ENCODE measurements around the gene KIDINS220.

KIDINS220 gene

DNA sequence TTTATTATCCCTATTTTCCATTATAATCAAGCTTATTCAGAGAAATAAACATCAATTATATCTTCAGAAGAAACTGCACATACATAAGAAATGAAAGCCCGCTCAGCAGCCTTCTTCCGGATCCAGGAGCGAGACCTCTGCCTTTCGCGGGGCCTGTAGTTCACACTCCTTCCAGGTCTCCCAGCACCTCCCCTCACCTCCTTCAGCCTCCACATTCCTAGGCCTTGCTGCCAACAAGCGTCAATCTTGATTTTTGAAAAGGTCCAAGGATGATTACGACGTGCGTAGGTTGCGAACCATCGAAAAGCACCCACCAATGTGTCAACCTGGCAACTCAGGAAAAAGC is 355 bp upstream of the KIDINS220 start:
- Histone ChIP-seq H3K4me3 (ENCODE audit: low read depth in 1 of 2, low read length in 2 of 2) (peak overlapping the region; percentile 57 to 95), H3K27me3 (ENCODE audit: control insufficient read depth in 1 of 2, insufficient read depth in 2 of 2, low read length in 2 of 2) (no peaks in the 10 kb centered on the region), H3K4me1 (ENCODE audit: control insufficient read depth in 1 of 2, insufficient read depth in 2 of 2, low read length in 2 of 2) (peaks cover 15 to 21% of the 10 kb centered on the region in 2 donors), H3K9ac (ENCODE audit: low read depth in 1 of 2, low read length in 2 of 2) (peak overlapping the region in 1 of 2 donors; percentile 18), H3K36me3 (ENCODE audit: control insufficient read depth in 1 of 2, insufficient read depth in 2 of 2, low read length in 2 of 2) (no peaks in the 10 kb centered on the region), H3K27ac (ENCODE audit: low read depth, low read length) (no peak overlapping the region), H3K9me3 (ENCODE audit: control insufficient read depth in 1 of 2, low read length in 2 of 2) (no peaks in the 10 kb centered on the region)

DNA sequence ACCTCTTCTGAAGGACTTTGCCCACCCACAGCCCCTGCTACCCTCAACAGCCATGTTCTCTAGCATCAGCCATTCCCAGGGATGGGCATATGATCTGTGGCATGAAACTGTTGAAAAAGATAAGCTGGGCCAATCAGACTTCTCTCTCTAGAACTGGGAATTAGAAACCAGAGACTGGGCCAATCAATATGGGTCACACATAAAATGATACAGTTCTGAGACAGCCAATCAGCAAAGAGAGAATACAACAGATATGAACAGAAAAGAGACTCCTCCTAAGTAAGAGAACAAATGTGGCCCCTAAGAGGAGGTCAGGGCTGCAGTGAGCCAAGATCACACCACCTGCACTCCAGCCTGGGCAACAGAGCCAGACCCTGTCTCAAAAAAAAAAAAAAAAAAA is 2.1 kb downstream of the KIDINS220 start:
- no peaks in the 10 kb centered on the region for H3K36me3 ChIP-seq (ENCODE audit: control insufficient read depth in 1 of 2, insufficient read depth in 2 of 2, low read length in 2 of 2)
- H3K27ac ChIP-seq (ENCODE audit: low read depth, low read length) = no peak overlapping the region
- no peak overlapping the region for H3K9ac ChIP-seq (ENCODE audit: low read depth in 1 of 2, low read length in 2 of 2)
- no peaks in the 10 kb centered on the region for H3K27me3 ChIP-seq (ENCODE audit: control insufficient read depth in 1 of 2, insufficient read depth in 2 of 2, low read length in 2 of 2)
- H3K4me1 ChIP-seq (ENCODE audit: control insufficient read depth in 1 of 2, insufficient read depth in 2 of 2, low read length in 2 of 2) = peaks cover 15 to 21% of the 10 kb centered on the region in 2 donors
- no peaks in the 10 kb centered on the region for H3K9me3 ChIP-seq (ENCODE audit: control insufficient read depth in 1 of 2, low read length in 2 of 2)
- H3K4me3 ChIP-seq (ENCODE audit: low read depth in 1 of 2, low read length in 2 of 2) = no peak overlapping the region

DNA sequence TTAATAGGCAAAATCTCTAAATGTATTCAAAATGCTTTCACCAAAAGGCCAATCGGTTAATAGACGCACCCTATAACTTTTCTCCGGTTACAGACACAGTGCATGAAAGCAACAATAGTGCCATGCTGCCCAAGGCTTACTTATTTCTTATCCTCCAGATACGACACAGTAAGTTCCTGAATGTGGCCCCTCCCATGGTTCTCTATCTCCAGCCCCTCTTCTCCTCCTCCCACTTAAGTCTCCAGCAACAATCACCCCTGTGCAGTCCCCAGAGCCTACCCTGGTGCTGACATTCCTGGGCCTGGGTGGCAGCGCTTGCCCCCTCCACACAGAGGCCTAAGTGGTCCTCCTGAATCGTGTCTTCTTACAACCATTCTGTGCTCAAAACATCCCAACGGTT is 3.6 kb downstream of the KIDINS220 start:
- Histone ChIP-seq H3K36me3 (ENCODE audit: control insufficient read depth in 1 of 2, insufficient read depth in 2 of 2, low read length in 2 of 2) (no peaks in the 10 kb centered on the region), H3K27ac (ENCODE audit: low read depth, low read length) (no peak overlapping the region), H3K4me3 (ENCODE audit: low read depth in 1 of 2, low read length in 2 of 2) (no peak overlapping the region), H3K9me3 (ENCODE audit: control insufficient read depth in 1 of 2, low read length in 2 of 2) (no peaks in the 10 kb centered on the region), H3K4me1 (ENCODE audit: control insufficient read depth in 1 of 2, insufficient read depth in 2 of 2, low read length in 2 of 2) (peaks cover 15 to 21% of the 10 kb centered on the region in 2 donors), H3K27me3 (ENCODE audit: control insufficient read depth in 1 of 2, insufficient read depth in 2 of 2, low read length in 2 of 2) (no peaks in the 10 kb centered on the region), H3K9ac (ENCODE audit: low read depth in 1 of 2, low read length in 2 of 2) (no peak overlapping the region)

DNA sequence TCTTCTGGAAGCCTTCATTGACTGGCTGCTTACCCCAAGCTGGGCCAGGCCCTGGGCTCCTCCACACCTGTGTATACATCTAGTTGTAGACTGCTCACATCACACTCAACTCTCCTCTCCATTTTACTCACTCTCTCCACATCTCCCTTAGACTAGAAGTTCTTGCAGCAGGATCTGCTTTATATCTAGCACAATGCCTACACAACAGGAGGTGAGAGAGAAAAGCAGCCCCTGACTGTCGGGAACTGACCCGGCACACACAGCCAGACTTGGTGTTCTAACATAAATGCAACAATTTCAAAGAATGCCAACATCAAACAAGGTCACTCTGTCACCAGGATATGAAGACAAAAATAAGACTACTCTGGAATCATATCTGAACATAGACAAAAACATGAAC is 5.9 kb downstream of the KIDINS220 start:
- no peaks in the 10 kb centered on the region for H3K27me3 ChIP-seq (ENCODE audit: control insufficient read depth in 1 of 2, insufficient read depth in 2 of 2, low read length in 2 of 2)
- H3K9ac ChIP-seq (ENCODE audit: low read depth in 1 of 2, low read length in 2 of 2) = no peak overlapping the region
- no peak overlapping the region for H3K4me3 ChIP-seq (ENCODE audit: low read depth in 1 of 2, low read length in 2 of 2)
- H3K27ac ChIP-seq (ENCODE audit: low read depth, low read length) = no peak overlapping the region
- peaks cover 11 to 13% of the 10 kb centered on the region in 2 donors for H3K4me1 ChIP-seq (ENCODE audit: control insufficient read depth in 1 of 2, insufficient read depth in 2 of 2, low read length in 2 of 2)
- H3K36me3 ChIP-seq (ENCODE audit: control insufficient read depth in 1 of 2, insufficient read depth in 2 of 2, low read length in 2 of 2) = no peaks in the 10 kb centered on the region
- H3K9me3 ChIP-seq (ENCODE audit: control insufficient read depth in 1 of 2, low read length in 2 of 2) = no peaks in the 10 kb centered on the region

DNA sequence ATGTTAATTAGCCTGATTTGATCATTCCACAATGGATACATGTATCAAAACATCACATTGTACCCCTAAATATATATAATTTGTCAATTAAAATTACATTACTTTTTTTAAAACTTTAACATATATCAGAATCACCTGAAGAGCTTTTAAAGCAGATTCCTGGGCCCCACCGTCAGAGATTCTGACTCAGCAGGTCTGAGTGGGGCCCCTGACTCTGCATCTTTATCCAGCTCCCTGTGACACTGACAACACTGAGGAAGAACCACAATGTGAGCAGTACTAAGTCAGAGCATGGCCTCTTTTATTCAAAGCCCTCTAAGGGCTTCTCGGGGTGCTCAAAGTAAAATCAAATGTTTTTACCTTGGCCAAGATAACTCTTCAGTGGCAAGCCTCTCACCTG is 9.7 kb downstream of the KIDINS220 start:
- Histone ChIP-seq H3K9ac (ENCODE audit: low read depth in 1 of 2, low read length in 2 of 2) (no peak overlapping the region), H3K9me3 (ENCODE audit: control insufficient read depth in 1 of 2, low read length in 2 of 2) (no peaks in the 10 kb centered on the region), H3K4me3 (ENCODE audit: low read depth in 1 of 2, low read length in 2 of 2) (no peak overlapping the region), H3K4me1 (ENCODE audit: control insufficient read depth in 1 of 2, insufficient read depth in 2 of 2, low read length in 2 of 2) (no peaks in the 10 kb centered on the region), H3K36me3 (ENCODE audit: control insufficient read depth in 1 of 2, insufficient read depth in 2 of 2, low read length in 2 of 2) (peaks cover 0 to 8% of the 10 kb centered on the region in 2 donors), H3K27ac (ENCODE audit: low read depth, low read length) (no peak overlapping the region), H3K27me3 (ENCODE audit: control insufficient read depth in 1 of 2, insufficient read depth in 2 of 2, low read length in 2 of 2) (no peaks in the 10 kb centered on the region)

DNA sequence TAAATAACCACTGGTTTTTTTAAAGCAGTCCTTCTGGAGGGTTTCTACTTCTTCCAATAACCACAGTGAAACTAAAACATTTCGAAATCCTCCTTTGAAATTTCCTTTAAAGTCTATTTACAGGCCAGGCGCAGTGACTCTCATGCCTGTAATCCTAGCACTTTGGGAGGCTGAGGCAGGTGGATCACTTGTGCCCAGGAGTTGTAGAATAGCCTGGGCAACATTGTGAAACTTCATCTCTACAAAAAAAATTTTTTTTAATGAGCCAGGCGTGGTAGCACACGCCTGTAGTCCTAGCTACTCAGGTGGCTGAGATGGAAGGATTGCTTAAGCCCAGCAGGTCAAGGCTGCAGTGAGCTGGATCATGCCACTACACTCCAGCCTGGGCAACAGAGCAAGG is 15.2 kb downstream of the KIDINS220 start:
- H3K36me3 ChIP-seq (ENCODE audit: control insufficient read depth in 1 of 2, insufficient read depth in 2 of 2, low read length in 2 of 2) = peaks cover 0 to 18% of the 10 kb centered on the region in 2 donors
- no peak overlapping the region for H3K27ac ChIP-seq (ENCODE audit: low read depth, low read length)
- no peaks in the 10 kb centered on the region for H3K27me3 ChIP-seq (ENCODE audit: control insufficient read depth in 1 of 2, insufficient read depth in 2 of 2, low read length in 2 of 2)
- H3K9ac ChIP-seq (ENCODE audit: low read depth in 1 of 2, low read length in 2 of 2) = no peak overlapping the region
- no peaks in the 10 kb centered on the region for H3K9me3 ChIP-seq (ENCODE audit: control insufficient read depth in 1 of 2, low read length in 2 of 2)
- no peak overlapping the region for H3K4me3 ChIP-seq (ENCODE audit: low read depth in 1 of 2, low read length in 2 of 2)
- H3K4me1 ChIP-seq (ENCODE audit: control insufficient read depth in 1 of 2, insufficient read depth in 2 of 2, low read length in 2 of 2) = no peaks in the 10 kb centered on the region

DNA sequence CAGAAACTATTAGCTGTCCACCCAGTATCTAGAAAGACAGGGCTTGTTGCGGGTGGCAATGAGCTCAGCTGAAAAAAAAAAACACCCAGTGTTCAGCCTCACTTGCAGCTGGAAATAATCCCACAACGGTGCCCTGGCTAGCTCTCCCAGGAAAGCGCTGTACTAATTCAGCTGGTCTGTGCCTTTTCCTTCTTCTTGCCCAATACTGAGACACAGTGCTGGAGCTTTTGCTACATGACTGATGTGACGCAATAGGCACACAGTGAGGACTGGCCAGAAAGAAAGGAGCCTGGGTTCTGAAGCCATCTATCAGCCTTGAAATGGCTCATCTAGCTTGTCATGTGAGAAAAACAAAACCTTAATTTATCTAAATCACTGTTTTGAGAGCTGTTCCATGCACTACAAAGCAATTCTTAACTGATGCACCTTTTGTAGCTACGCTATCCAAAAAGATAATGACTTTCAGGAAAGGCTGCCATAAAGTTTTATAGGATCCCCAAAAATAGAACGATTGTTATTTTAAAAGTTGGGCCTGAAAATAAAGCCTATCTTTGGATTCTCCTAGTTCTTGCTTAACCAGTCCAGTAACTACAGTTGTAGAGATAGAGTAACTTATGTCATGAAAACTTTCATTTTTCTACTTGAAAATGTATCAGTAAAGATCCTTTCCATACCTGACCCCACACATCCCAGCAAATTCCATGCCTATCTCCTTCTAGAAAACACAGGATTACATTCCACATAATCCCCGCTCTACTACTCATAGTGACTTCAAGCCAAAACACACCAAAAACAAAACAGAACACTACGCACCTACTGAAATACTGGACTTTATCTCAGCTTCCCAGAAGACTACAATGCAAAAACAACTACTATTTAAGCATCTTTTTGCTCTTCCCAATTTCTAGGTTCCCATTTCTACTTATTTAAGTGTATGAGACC is 15.9 kb downstream of the KIDINS220 start:
- Histone ChIP-seq H3K4me3 (ENCODE audit: low read depth in 1 of 2, low read length in 2 of 2) (no peak overlapping the region), H3K9me3 (ENCODE audit: control insufficient read depth in 1 of 2, low read length in 2 of 2) (no peaks in the 10 kb centered on the region), H3K27ac (ENCODE audit: low read depth, low read length) (no peak overlapping the region), H3K27me3 (ENCODE audit: control insufficient read depth in 1 of 2, insufficient read depth in 2 of 2, low read length in 2 of 2) (no peaks in the 10 kb centered on the region), H3K36me3 (ENCODE audit: control insufficient read depth in 1 of 2, insufficient read depth in 2 of 2, low read length in 2 of 2) (peaks cover 2 to 20% of the 10 kb centered on the region in 2 donors), H3K4me1 (ENCODE audit: control insufficient read depth in 1 of 2, insufficient read depth in 2 of 2, low read length in 2 of 2) (no peaks in the 10 kb centered on the region), H3K9ac (ENCODE audit: low read depth in 1 of 2, low read length in 2 of 2) (no peak overlapping the region)

DNA sequence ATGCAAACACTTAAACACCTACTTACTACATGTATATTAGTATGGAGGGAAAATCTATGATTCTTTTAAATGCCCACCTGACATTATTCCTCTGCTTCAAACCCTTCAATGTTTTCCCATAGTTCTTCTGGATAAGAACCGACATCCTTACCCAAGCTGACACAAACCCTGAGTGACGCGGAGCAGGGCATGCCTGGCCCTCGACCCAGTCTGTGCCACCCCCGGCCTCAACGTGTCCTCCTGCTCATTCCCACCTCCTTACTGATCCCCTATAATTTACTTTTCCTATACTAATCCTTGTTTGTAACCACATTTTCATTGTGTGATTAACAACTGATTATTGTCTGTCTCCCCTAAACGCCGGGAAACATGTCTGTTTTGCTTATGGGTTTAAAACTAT is 17.5 kb downstream of the KIDINS220 start:
- H3K4me3 ChIP-seq (ENCODE audit: low read depth in 1 of 2, low read length in 2 of 2) = no peak overlapping the region
- no peaks in the 10 kb centered on the region for H3K4me1 ChIP-seq (ENCODE audit: control insufficient read depth in 1 of 2, insufficient read depth in 2 of 2, low read length in 2 of 2)
- H3K9me3 ChIP-seq (ENCODE audit: control insufficient read depth in 1 of 2, low read length in 2 of 2) = no peaks in the 10 kb centered on the region
- no peaks in the 10 kb centered on the region for H3K27me3 ChIP-seq (ENCODE audit: control insufficient read depth in 1 of 2, insufficient read depth in 2 of 2, low read length in 2 of 2)
- peaks cover 2 to 22% of the 10 kb centered on the region in 2 donors for H3K36me3 ChIP-seq (ENCODE audit: control insufficient read depth in 1 of 2, insufficient read depth in 2 of 2, low read length in 2 of 2)
- no peak overlapping the region for H3K9ac ChIP-seq (ENCODE audit: low read depth in 1 of 2, low read length in 2 of 2)
- H3K27ac ChIP-seq (ENCODE audit: low read depth, low read length) = no peak overlapping the region

DNA sequence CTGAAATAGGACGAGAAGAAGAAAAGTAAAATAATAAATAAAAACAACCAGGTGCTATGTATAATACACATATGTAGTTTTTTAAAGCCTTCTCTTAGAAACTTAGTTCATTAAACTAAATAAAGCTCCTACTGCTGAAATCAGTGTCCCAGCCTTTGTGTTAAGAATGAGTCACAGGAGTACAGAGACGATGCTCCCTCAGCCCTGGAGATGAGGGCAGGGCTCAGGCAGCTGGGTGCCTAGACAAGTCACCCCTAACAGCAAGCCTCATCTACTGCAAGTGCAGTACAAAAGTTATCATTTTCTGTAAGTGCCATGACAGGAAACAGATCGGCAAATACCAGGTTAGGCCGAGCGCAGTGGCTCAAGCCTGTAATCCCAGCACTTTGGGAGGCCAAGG is 18.2 kb downstream of the KIDINS220 start:
- no peak overlapping the region for H3K27ac ChIP-seq (ENCODE audit: low read depth, low read length)
- H3K4me1 ChIP-seq (ENCODE audit: control insufficient read depth in 1 of 2, insufficient read depth in 2 of 2, low read length in 2 of 2) = no peaks in the 10 kb centered on the region
- H3K27me3 ChIP-seq (ENCODE audit: control insufficient read depth in 1 of 2, insufficient read depth in 2 of 2, low read length in 2 of 2) = no peaks in the 10 kb centered on the region
- no peak overlapping the region for H3K4me3 ChIP-seq (ENCODE audit: low read depth in 1 of 2, low read length in 2 of 2)
- no peak overlapping the region for H3K9ac ChIP-seq (ENCODE audit: low read depth in 1 of 2, low read length in 2 of 2)
- H3K9me3 ChIP-seq (ENCODE audit: control insufficient read depth in 1 of 2, low read length in 2 of 2) = no peaks in the 10 kb centered on the region
- H3K36me3 ChIP-seq (ENCODE audit: control insufficient read depth in 1 of 2, insufficient read depth in 2 of 2, low read length in 2 of 2) = peaks cover 7 to 18% of the 10 kb centered on the region in 2 donors

DNA sequence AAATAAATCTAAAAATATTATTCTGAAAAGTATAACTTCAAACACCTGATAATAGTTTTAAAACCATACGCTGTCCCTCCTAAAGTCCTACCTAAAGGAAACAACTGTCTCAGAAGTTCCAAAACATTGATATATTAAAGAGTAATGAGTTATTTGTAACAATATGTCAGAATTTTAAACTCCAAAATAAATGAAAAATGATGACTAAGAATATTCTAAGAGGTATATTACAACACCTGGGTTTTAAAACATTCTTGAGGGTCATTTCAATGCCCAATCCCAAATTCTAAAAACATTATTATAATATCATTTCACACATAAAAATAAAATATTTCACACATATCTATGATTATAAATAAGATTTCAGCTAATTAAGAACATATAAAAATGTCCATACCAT is 20.2 kb downstream of the KIDINS220 start:
- Histone ChIP-seq H3K9ac (ENCODE audit: low read depth in 1 of 2, low read length in 2 of 2) (no peak overlapping the region), H3K27ac (ENCODE audit: low read depth, low read length) (no peak overlapping the region), H3K27me3 (ENCODE audit: control insufficient read depth in 1 of 2, insufficient read depth in 2 of 2, low read length in 2 of 2) (no peaks in the 10 kb centered on the region), H3K36me3 (ENCODE audit: control insufficient read depth in 1 of 2, insufficient read depth in 2 of 2, low read length in 2 of 2) (peaks cover 10 to 24% of the 10 kb centered on the region in 2 donors), H3K4me3 (ENCODE audit: low read depth in 1 of 2, low read length in 2 of 2) (no peak overlapping the region), H3K4me1 (ENCODE audit: control insufficient read depth in 1 of 2, insufficient read depth in 2 of 2, low read length in 2 of 2) (no peaks in the 10 kb centered on the region), H3K9me3 (ENCODE audit: control insufficient read depth in 1 of 2, low read length in 2 of 2) (no peaks in the 10 kb centered on the region)

All from duodenal mucosa (tissue), 2 donors.